PC-9 (cell line): Measurements from ENCODE around the gene CAMSAP3. TPM values are rescaled to one million over a fixed set of nuclear protein-coding genes. Genes with fewer than 3 reads are reported as not detected.

Experiments used
- BruUV-seq: library from RNA; stranded (reverse); fragments of 400-500 nt; replicated peaks from 2 replicates; lab custom pipeline; 2021; lab: Mats Ljungman, UMichigan
- CTCF ChIA-PET: fragments of 300-600 bp; sonication (Branson Sonifier 250); formaldehyde crosslinking; loops from one replicate; lab custom pipeline; 2022; ENCODE audit warnings: antibody characterized with exemption; lab: Charles Lee
- POLR2A ChIA-PET: fragments of 300-600 bp; sonication (Branson Sonifier 250); formaldehyde crosslinking; loops from one replicate; lab custom pipeline; 2022; ENCODE audit warnings: antibody characterized with exemption; ENCODE audit not compliant: unreplicated experiment; lab: Charles Lee
- DNase-seq, 2 experiments: peaks; one replicate each; pipeline versions ENCODE4 v3.0.0 to v3.0.0-alpha.2; 2015 to 2022; ENCODE audit warnings: mixed read lengths in 1 of 2
- H2AFZ ChIP-seq: fragments of 200-600 bp; sonication (generic); 2 replicates; pipeline ENCODE4 v1.8.1; 2017; ENCODE audit warnings: antibody characterized with exemption
- H3F3A ChIP-seq: fragments of 200-600 bp; sonication (generic); 2 replicates; pipeline ENCODE4 v1.8.1; 2017; ENCODE audit warnings: antibody characterized with exemption, mild to moderate bottlenecking, low read depth; ENCODE audit not compliant: insufficient read depth
- H3K27ac ChIP-seq: fragments of 200-600 bp; sonication (generic); 2 replicates; pipeline ENCODE4 v1.6.1; 2016; ENCODE audit warnings: mixed run types
- H3K27me3 ChIP-seq: fragments of 200-600 bp; sonication (generic); 2 replicates; pipeline ENCODE4 v1.6.1; 2016; ENCODE audit warnings: low read depth, mixed run types; ENCODE audit not compliant: insufficient read depth
- H3K36me3 ChIP-seq: fragments of 200-600 bp; sonication (generic); 2 replicates; pipeline ENCODE4 v1.6.1; 2016; ENCODE audit warnings: low read depth, mixed run types
- H3K4me1 ChIP-seq: fragments of 200-600 bp; sonication (generic); replicated peaks from 2 replicates; pipeline ENCODE4 v1.6.1; 2016; ENCODE audit warnings: mixed run types; ENCODE audit not compliant: insufficient read depth
- H3K4me2 ChIP-seq: fragments of 200-600 bp; sonication (generic); 2 replicates; pipeline ENCODE4 v1.6.1; 2017; ENCODE audit warnings: mixed run types
- H3K4me3 ChIP-seq: fragments of 200-600 bp; sonication (generic); 2 replicates; pipeline ENCODE4 v1.6.1; 2016; ENCODE audit warnings: mixed run types
- H3K79me2 ChIP-seq: fragments of 200-600 bp; sonication (generic); 2 replicates; pipeline ENCODE4 v1.6.1; 2017; ENCODE audit warnings: low read depth, mixed run types
- H3K9me2 ChIP-seq: fragments of 200-600 bp; sonication (generic); 2 replicates; pipeline ENCODE4 v1.8.1; 2017; ENCODE audit warnings: mild to moderate bottlenecking; ENCODE audit not compliant: insufficient read depth
- H3K9me3 ChIP-seq: fragments of 200-600 bp; sonication (generic); 2 replicates; pipeline ENCODE4 v1.8.1; 2016; ENCODE audit warnings: low read depth; ENCODE audit not compliant: insufficient read depth
- H4K20me1 ChIP-seq: fragments of 200-600 bp; sonication (generic); 2 replicates; pipeline ENCODE4 v1.8.1; 2017; ENCODE audit not compliant: insufficient read depth
- EZH2 ChIP-seq: fragments of 200-600 bp; sonication (generic); IDR thresholded peaks from 2 replicates; pipeline ENCODE4 v1.8.0; 2017; ENCODE audit warnings: antibody characterized with exemption, low read depth
- intact Hi-C: fragments of 100-400 bp; cut with micrococcal nuclease; formaldehyde crosslinking; loops from one replicate; pipeline ENCODE4 v1.10.0; 2022; ENCODE audit not compliant: unreplicated experiment
- total RNA-seq: library from RNA; stranded (reverse); gene quantifications from 2 replicates; pipeline ENCODE4 v1.2.3, GENCODE V29; 2021
- TF ChIP-seq, protein P1 (sequence below): fragments of 200-600 bp; sonication (generic); conservative IDR thresholded peaks from 2 replicates; pipeline ENCODE4 v1.6.1; 2017; ENCODE audit warnings: mixed run types, antibody characterized with exemption, mild to moderate bottlenecking, moderate library complexity

The CAMSAP3 gene
- total RNA-seq, 1 experiment from 2014 or later: 25.9 TPM

DNA sequence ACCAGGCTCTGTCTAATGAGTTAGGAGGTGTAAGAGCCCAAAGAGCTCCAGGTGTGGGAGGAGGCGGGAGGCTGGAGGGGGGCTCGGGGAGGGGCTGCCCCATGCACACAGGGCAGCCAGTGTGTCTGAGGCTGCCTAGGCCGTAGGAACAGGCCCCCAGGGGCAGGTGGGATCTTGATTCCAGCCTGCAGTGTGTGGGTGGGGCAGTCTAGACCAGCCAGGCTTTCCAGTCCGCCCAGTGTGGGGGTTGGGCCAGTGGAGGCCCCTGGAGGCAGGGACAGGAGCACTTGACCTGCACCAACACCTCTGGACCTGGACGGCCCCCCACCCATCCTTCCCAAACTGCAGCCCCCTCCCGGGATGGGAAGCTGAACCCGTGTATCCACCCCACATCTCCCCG, 5.4 kb upstream of the CAMSAP3 start:
- BruUV-seq: no TSS peak
- no peak overlapping the region for H3K27ac ChIP-seq
- TF ChIP-seq EZH2: no peak
- TF ChIP-seq, protein P1, sequence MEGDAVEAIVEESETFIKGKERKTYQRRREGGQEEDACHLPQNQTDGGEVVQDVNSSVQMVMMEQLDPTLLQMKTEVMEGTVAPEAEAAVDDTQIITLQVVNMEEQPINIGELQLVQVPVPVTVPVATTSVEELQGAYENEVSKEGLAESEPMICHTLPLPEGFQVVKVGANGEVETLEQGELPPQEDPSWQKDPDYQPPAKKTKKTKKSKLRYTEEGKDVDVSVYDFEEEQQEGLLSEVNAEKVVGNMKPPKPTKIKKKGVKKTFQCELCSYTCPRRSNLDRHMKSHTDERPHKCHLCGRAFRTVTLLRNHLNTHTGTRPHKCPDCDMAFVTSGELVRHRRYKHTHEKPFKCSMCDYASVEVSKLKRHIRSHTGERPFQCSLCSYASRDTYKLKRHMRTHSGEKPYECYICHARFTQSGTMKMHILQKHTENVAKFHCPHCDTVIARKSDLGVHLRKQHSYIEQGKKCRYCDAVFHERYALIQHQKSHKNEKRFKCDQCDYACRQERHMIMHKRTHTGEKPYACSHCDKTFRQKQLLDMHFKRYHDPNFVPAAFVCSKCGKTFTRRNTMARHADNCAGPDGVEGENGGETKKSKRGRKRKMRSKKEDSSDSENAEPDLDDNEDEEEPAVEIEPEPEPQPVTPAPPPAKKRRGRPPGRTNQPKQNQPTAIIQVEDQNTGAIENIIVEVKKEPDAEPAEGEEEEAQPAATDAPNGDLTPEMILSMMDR: no peak
- H3K9me2 ChIP-seq: no peaks in the 10 kb centered on the region
- H3K4me3 ChIP-seq: no peak overlapping the region
- H3K4me1 ChIP-seq: peaks cover 14% of the 10 kb centered on the region
- H3K4me2 ChIP-seq: peak overlapping the region; percentile 67
- no peaks in the 10 kb centered on the region for H3K36me3 ChIP-seq
- H2AFZ ChIP-seq: no peak overlapping the region
- DNase-seq: peak; percentile 48 to 69
- intact Hi-C loops: no loop called here
- no peaks in the 10 kb centered on the region for H3K9me3 ChIP-seq
- ChIA-PET POLR2A (no interaction called here), CTCF (interaction anchor here (0.6 kb wide), 2 partner anchors 22 to 209 kb away, joined by 5 to 23 read pairs; no protein-coding TSS in a partner anchor)
- no peaks in the 10 kb centered on the region for H3K27me3 ChIP-seq
- H3K79me2 ChIP-seq: no peaks in the 10 kb centered on the region
- H3F3A ChIP-seq: peaks cover 14% of the 10 kb centered on the region
- no peaks in the 10 kb centered on the region for H4K20me1 ChIP-seq

DNA sequence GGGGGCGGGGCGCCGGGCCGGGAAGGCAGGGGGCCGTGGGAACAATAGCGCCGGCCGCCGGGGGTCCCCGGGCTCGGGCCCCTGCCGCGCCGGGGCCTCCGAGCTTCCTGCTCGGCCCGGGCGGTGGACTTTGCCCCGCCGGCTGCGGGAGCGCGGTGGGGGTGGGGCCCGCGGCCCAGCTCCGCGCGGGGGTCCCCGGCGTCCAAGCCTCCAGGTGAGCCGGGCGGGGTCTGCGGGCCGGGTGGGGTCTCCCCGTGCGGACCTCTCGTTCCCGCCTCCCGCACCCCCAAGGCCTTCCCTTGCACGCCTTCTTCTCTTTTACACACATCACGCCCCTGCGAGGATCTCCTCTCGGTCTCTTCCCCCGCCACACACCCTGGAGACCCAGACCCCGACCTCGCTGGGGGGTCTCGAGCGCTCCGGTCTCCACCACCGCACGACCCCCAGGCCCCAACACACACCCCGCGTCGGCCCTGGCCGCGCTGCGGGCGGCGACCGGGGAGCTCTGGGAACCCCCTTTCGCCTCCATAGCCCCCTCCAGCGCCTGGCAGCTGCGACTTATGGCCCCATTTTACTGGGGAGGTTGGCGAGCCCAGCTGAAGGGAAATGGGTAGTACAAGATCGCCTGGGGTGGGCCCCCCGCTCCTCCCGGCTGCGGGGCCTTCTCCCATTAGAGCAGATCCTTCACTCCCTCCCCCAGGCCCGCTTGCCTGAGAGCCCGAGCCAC, 711 bp downstream of the CAMSAP3 start:
- H3K9me3 ChIP-seq: no peaks in the 10 kb centered on the region
- BruUV-seq: TSS peak; percentile 70
- no peaks in the 10 kb centered on the region for H3K9me2 ChIP-seq
- H3K4me1 ChIP-seq: peaks cover 6% of the 10 kb centered on the region; the same call in 1 of the 2 replicates
- H2AFZ ChIP-seq: peak overlapping the region; percentile 66
- H3K27me3 ChIP-seq: no peaks in the 10 kb centered on the region
- H3F3A ChIP-seq: peaks cover 25% of the 10 kb centered on the region
- H3K4me2 ChIP-seq: peak overlapping the region; percentile 97
- TF ChIP-seq, protein P1: no peak
- no peak for TF ChIP-seq EZH2
- intact Hi-C loops: no loop called here
- no peak for DNase-seq
- POLR2A ChIA-PET: interaction anchor here (0.5 kb wide), 2 partner anchors 21 to 23 kb away, joined by 10 to 30 read pairs; no protein-coding TSS in a partner anchor
- H3K27ac ChIP-seq: no peak overlapping the region
- H3K36me3 ChIP-seq: no peaks in the 10 kb centered on the region
- peak overlapping the region; percentile 71 for H3K4me3 ChIP-seq
- H3K79me2 ChIP-seq: peaks cover 28% of the 10 kb centered on the region
- H4K20me1 ChIP-seq: peaks cover 11% of the 10 kb centered on the region; the same call in 1 of the 2 replicates
- CTCF ChIA-PET: interaction anchor here (0.7 to 1.3 kb wide), 2 partner anchors 61 to 84 kb away, joined by 3 to 5 read pairs; partner anchors contain the start of gene TRAPPC5

DNA sequence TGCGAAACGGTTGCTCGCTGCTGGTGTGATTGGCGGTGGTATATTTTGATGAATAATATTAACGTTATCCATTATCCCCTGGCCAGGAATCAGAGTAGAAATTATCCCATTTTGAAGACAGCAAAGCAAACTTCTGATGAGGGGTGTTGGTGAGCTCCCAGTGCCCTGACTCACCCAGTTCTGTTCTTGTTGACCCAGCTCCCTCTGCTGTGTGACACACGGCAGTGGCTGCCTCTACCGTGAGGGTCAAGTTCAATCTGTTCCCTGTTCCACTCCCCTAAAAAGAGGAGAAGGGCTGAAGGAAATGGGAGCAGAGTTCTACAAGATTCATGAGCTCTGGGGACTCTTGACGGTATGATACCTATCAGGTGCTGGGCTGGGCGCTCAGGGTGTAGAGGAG, 2.0 kb downstream of the CAMSAP3 start:
- Histone ChIP-seq H3K79me2 (peaks cover 35% of the 10 kb centered on the region), H3K9me2 (no peaks in the 10 kb centered on the region), H3K9me3 (no peaks in the 10 kb centered on the region), H3K4me1 (peaks cover 6% of the 10 kb centered on the region; the same call in 1 of the 2 replicates), H4K20me1 (peaks cover 11% of the 10 kb centered on the region; the same call in 1 of the 2 replicates), H3K36me3 (no peaks in the 10 kb centered on the region), H3K4me3 (no peak overlapping the region), H2AFZ (no peak overlapping the region), H3K27me3 (no peaks in the 10 kb centered on the region), H3K27ac (no peak overlapping the region), H3K4me2 (peak overlapping the region; percentile 97; the same call in 1 of the 2 replicates), H3F3A (peaks cover 25% of the 10 kb centered on the region)
- no peak for DNase-seq
- TF ChIP-seq EZH2: no peak
- TF ChIP-seq, protein P1: no peak
- CTCF ChIA-PET: no interaction called here
- no TSS peak for BruUV-seq
- intact Hi-C loops: no loop called here
- POLR2A ChIA-PET: no interaction called here
